Activated naive CD4-positive, alpha-beta T cell treated with anti-CD3 and anti-CD28 coated beads, Interleukin-2, amount 50 U/mL, for 24 hours (primary cell): ENCODE measurements around the gene KARS1.

Experiments used
- H3K27ac Mint-ChIP-seq: one replicate; pipeline ENCODE4 v1.8.0; 2021; ENCODE audit warnings: mild to moderate bottlenecking, mixed read lengths
- H3K27me3 Mint-ChIP-seq: one replicate; pipeline ENCODE4 v1.8.0; 2021; ENCODE audit warnings: mixed read lengths
- H3K36me3 Mint-ChIP-seq: one replicate; pipeline ENCODE4 v1.8.0; 2021; ENCODE audit warnings: mixed read lengths
- H3K4me1 Mint-ChIP-seq: one replicate; pipeline ENCODE4 v1.8.0; 2021; ENCODE audit warnings: mixed read lengths
- H3K4me3 Mint-ChIP-seq: one replicate; pipeline ENCODE4 v1.8.0; 2021; ENCODE audit warnings: mild to moderate bottlenecking, mixed read lengths
- H3K9me3 Mint-ChIP-seq: one replicate; pipeline ENCODE4 v1.8.0; 2021; ENCODE audit warnings: mixed read lengths

KARS1 gene

DNA sequence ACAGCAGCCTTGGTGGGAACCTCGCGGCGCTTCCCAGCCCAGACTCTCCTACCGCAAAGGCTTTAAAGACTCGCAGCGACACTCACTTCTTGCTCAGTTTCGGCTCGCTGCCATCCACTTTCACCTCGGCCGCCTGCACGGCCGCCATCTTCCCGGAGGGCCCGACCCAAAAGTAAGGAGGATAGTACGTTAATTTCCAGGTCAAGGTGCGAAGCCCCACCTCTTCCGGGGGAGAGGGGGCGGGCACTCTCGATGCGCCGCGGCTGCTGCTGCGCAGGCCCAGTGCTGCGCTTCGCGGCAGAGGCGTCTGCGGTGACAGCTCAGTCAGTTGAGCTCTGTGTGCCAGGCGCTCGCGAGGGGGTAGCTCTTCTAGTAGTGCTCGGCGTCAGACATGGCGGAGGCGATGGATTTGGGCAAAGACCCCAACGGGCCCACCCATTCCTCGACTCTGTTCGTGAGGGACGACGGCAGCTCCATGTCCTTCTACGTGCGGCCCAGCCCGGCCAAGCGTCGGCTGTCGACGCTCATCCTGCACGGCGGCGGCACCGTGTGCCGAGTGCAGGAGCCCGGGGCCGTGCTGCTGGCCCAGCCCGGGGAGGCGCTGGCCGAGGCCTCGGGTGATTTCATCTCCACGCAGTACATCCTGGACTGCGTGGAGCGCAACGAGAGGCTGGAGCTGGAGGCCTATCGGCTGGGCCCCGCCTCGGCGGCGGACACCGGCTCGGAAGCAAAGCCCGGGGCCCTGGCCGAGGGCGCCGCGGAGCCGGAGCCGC lies at the start of gene KARS1, which contains the start of gene TERF2IP:
TSS of gene KARS1 (minus strand) at position 174 of the 773 bp plus-strand sequence. CDS start at position 148, 26 bp downstream.
TSS of gene TERF2IP (plus strand) at position 282 of the 773 bp plus-strand sequence. CDS start at position 392, 110 bp downstream.
- Mint-ChIP-seq H3K27me3 (no peaks in the 10 kb centered on the region), H3K27ac (peak within 1 kb of the TSS; percentile 100), H3K4me1 (peaks cover 63% of the 10 kb centered on the region), H3K36me3 (peaks cover 21% of the 10 kb centered on the region), H3K4me3 (peak within 1 kb of the TSS; percentile 99), H3K9me3 (no peaks in the 10 kb centered on the region)

DNA sequence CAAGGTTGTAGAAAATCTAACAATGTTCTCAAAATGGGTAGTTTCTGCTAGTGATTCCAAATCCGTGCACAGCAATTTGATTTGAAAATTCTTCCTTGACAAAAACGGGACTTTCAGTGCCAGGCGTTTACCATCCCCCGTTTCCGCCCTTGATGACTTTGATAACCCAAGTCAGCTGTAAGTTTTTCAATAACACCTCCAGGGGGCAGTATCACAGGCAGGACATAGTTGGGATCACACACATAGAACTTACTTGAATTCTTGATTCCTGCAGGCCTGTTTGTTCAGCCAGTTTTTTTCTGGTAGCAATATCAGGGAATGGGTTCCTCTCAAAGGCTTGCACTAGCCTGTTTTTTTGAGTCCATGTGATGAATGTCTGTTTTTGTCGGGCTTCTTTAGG lies 48.2 kb upstream of the KARS1 start:
- Mint-ChIP-seq H3K4me1 (no peaks in the 10 kb centered on the region), H3K9me3 (no peaks in the 10 kb centered on the region), H3K27me3 (no peaks in the 10 kb centered on the region), H3K4me3 (no peak overlapping the region), H3K27ac (no peak overlapping the region), H3K36me3 (no peaks in the 10 kb centered on the region)

DNA sequence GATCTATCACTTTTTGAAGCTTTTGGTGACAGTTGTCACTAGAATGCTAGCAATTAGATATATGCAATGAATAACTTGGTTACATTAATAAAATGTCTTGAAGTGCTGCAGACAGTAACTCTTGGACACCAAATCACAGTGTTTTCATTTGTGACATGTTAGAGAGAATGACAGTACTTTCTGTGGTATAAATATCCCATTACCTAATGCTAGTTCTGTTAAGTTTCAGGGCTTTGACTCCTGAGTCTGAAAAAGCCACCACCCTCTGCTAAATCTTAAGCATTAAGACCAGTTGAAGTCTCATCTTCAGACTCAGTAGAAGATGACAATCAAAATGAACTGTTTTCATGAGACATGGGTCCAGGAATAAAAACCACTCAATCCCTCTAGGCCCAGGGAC lies 39.9 kb upstream of the KARS1 start:
- no peak overlapping the region for H3K27ac Mint-ChIP-seq
- no peaks in the 10 kb centered on the region for H3K4me1 Mint-ChIP-seq
- no peak overlapping the region for H3K4me3 Mint-ChIP-seq
- peaks cover 2% of the 10 kb centered on the region for H3K36me3 Mint-ChIP-seq
- H3K27me3 Mint-ChIP-seq: no peaks in the 10 kb centered on the region
- H3K9me3 Mint-ChIP-seq: no peaks in the 10 kb centered on the region

DNA sequence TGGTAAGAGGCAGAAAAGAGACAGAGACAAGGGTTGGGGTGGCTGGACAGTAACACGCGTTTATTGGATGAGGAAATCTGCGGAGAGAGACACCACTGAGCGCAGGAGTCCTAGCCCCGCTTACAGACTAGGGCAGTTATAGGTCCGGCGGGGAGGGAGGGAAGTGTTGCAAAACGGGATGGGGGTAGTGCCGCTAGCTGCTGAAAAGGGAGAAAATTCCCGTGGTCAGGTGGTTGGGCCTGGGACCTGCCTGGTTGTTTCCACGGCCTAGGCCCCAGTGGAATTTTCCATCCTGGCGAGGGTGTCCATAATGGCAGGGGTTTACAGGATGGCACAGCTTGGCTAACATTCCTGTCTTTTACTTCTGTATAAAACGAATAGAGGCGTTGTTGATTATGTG lies 34.8 kb upstream of the KARS1 start:
- Mint-ChIP-seq H3K4me3 (no peak overlapping the region), H3K27ac (no peak overlapping the region), H3K4me1 (no peaks in the 10 kb centered on the region), H3K36me3 (no peaks in the 10 kb centered on the region), H3K9me3 (no peaks in the 10 kb centered on the region), H3K27me3 (no peaks in the 10 kb centered on the region)

DNA sequence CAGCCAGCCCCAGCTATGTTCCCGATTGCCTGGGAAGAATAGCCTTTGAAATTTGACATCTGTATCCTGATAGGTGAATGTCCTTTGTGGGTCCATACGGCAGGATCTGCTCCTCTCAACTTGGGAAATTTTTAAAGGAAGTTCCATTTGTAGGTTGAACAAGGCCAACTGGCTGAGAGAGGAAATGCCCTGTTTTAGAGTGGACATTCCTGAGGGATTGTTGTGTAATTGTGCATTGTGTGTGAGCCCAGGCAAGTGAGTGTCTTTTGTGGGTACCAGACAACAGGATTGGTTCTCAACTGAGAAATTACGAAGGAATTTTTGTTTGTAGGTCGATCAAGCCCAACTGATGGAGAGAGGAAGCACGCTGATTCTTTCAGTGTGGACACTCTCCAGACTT lies 31.9 kb upstream of the KARS1 start:
- Mint-ChIP-seq H3K27ac (no peak overlapping the region), H3K4me3 (no peak overlapping the region), H3K4me1 (no peaks in the 10 kb centered on the region), H3K27me3 (no peaks in the 10 kb centered on the region), H3K36me3 (no peaks in the 10 kb centered on the region), H3K9me3 (no peaks in the 10 kb centered on the region)

DNA sequence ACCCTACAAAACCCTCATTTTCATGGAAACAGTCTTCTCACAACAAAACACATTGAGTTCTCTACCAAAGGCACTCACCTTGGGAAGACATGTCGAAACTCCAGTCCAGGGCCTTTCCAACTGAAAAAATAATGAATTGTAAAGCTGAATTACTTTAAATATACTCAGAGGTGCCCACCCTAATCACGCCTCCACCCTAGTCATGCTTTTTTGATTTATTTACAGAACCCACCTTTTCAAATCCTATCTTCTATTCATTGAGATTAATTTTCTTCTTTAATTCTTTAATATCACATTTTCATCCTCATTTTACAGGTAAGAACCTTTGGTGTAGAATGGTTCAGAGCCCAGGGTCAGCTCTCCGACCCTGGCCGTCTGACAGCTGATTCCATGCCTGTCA lies 29.4 kb upstream of the KARS1 start, which contains the start of gene CPHXL2:
TSS of gene CPHXL2 (minus strand) at position 101 of the 400 bp plus-strand sequence. CDS start at position 91, 10 bp downstream.
- H3K36me3 Mint-ChIP-seq: no peaks in the 10 kb centered on the region
- no peaks in the 10 kb centered on the region for H3K9me3 Mint-ChIP-seq
- no peak within 1 kb of the TSS for H3K27ac Mint-ChIP-seq
- H3K4me1 Mint-ChIP-seq: no peaks in the 10 kb centered on the region
- no peak within 1 kb of the TSS for H3K4me3 Mint-ChIP-seq
- H3K27me3 Mint-ChIP-seq: no peaks in the 10 kb centered on the region

DNA sequence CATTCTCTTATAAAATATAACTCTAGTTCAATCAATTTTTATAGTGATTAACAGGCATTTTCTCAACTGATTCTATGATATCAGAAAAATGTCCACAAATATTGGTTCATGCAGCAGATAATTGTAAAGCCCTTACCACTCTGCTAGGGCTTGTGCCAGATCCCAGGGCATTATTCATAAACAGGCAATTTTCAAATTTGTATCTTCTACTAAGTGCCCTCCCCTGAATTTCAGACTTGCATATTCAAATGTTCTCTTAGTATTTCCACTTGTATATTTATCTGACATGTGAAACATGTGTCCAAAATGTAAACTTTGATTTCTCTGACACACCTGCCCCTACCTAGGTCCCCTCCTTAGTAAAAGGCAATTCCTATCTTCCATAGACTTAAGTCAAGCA lies 20.0 kb upstream of the KARS1 start:
- Mint-ChIP-seq H3K9me3 (no peaks in the 10 kb centered on the region), H3K27me3 (no peaks in the 10 kb centered on the region), H3K4me1 (no peaks in the 10 kb centered on the region), H3K36me3 (no peaks in the 10 kb centered on the region), H3K4me3 (no peak overlapping the region), H3K27ac (no peak overlapping the region)

DNA sequence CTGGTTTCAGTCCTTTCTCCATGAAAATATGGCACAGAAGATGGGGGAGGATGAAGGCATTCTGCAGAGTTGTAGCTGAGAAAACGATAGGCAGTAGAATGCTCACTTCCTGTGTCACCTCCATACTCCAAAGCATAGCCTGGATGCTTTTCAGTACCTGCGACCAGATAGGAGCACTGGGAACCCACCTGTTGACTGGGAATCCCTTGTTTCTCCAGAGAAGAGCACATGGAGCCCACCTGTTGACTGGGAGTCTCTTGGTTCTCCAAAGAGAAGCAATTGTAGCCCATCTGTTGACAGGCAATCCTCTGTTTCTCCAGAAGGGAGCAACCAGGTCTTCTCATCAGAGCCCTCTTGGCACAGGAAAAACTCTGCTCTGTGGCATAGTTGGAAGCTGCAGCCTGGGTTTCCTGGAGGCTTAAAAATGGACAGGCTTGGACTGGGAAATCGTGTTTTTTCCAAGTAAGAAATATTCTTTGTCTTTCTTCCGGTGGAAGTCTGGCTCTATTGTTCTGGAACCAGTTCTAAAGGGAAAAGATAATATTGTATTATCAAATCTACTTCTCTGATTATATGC lies 13.3 kb upstream of the KARS1 start:
- no peak overlapping the region for H3K4me3 Mint-ChIP-seq
- no peak overlapping the region for H3K27ac Mint-ChIP-seq
- no peaks in the 10 kb centered on the region for H3K27me3 Mint-ChIP-seq
- peaks cover 20% of the 10 kb centered on the region for H3K4me1 Mint-ChIP-seq
- peaks cover 14% of the 10 kb centered on the region for H3K36me3 Mint-ChIP-seq
- no peaks in the 10 kb centered on the region for H3K9me3 Mint-ChIP-seq

DNA sequence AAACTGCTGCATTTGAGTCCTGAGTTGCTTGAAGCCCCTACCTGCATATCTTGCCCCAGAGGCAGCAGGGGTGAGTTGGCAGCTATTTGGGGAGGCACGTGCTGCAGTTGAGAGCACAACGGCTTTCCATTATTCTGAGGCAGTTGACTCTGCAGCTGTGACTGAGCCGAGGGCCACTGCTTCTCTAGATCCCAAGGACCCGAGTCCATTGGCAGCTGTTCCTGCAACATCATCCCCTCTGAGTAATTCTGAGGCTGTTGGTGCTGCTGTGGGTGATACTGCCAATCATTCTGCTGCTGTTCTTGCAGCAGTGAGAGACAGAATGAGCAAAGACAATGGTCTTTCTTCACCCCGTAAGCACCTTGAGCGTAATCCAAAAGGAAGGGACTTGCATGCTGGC lies 12.9 kb upstream of the KARS1 start:
- H3K9me3 Mint-ChIP-seq: no peaks in the 10 kb centered on the region
- H3K27me3 Mint-ChIP-seq: no peaks in the 10 kb centered on the region
- H3K36me3 Mint-ChIP-seq: peaks cover 14% of the 10 kb centered on the region
- H3K4me1 Mint-ChIP-seq: peaks cover 21% of the 10 kb centered on the region
- H3K4me3 Mint-ChIP-seq: no peak overlapping the region
- no peak overlapping the region for H3K27ac Mint-ChIP-seq

DNA sequence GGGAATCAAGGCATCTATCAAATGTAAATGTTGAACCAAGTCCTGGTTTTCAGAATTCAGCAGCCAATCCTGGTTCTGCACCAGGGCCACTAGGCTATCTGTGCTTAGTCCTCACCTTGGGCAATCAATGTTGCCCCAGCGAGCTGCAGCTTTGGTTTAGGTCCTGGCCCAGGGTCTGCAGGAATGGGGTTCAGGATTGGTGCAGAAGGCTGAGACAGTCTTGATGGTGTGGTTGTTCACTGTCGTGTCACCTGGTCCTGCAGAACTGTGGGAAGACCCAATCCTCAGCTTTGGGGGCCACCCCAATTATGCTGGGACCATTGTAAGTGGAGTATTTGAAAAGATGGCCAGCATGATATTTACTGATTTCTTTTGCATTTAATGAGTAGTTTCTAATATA lies 10.7 kb upstream of the KARS1 start:
- Mint-ChIP-seq H3K9me3 (no peaks in the 10 kb centered on the region), H3K27ac (no peak overlapping the region), H3K4me1 (peaks cover 39% of the 10 kb centered on the region), H3K36me3 (peaks cover 20% of the 10 kb centered on the region), H3K4me3 (no peak overlapping the region), H3K27me3 (no peaks in the 10 kb centered on the region)

DNA sequence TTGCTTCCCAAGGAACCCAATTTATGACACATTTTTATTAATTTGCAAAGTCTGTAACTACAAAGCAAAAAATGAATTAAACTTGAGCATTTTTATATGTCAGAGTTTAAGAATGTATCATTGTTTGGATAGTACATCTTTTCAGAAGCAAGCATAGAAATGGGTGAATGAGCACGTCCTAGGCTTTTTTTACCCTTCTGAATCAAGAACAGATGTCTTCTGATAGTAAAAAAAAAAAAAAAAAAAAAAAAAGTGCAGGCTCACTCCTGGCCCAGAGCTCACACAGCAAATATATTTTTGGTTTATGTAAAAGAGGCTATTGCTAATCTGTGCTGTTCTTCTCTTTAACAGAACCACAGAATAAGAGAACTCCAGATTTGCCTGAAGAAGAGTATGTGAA lies 6.5 kb upstream of the KARS1 start:
- Mint-ChIP-seq H3K27ac (peak overlapping the region; percentile 89), H3K36me3 (peaks cover 28% of the 10 kb centered on the region)

DNA sequence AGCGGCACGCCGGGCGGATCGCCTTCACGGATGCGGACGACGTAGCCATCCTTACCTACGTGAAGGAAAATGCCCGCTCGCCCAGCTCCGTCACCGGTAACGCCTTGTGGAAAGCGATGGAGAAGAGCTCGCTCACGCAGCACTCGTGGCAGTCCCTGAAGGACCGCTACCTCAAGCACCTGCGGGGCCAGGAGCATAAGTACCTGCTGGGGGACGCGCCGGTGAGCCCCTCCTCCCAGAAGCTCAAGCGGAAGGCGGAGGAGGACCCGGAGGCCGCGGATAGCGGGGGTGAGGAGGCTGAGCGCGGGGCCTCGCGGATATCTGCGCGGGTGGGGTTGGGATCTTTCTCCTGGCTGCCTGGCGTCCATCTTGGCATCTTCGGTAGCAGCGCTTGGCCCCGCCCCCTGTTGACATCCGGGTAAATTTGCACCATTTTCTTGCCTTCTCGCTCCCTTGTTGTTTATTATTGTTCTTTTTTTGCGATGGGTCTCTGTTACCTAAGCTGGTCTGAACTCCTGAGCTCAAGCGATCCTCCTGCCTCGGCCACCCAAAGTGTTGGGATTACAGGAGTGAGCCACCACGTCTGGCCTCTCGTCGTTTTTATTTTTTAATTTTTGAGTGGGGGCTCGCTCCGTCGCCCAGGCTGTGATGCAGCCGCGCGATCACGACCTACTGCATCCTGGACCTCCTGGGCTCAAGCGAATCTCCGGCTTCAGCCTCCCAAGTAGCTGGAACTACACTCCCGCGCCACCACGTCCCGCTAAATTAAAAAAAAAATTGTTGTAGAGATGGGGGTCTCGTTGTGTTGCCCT lies 1.0 kb upstream of the KARS1 start:
- H3K36me3 Mint-ChIP-seq: peaks cover 20% of the 10 kb centered on the region

More for the DNA sequence above, 6.5 kb upstream of the KARS1 start:
- Mint-ChIP-seq H3K4me1 (peaks cover 71% of the 10 kb centered on the region), H3K9me3 (no peaks in the 10 kb centered on the region), H3K4me3 (no peak overlapping the region), H3K27me3 (no peaks in the 10 kb centered on the region)

DNA sequence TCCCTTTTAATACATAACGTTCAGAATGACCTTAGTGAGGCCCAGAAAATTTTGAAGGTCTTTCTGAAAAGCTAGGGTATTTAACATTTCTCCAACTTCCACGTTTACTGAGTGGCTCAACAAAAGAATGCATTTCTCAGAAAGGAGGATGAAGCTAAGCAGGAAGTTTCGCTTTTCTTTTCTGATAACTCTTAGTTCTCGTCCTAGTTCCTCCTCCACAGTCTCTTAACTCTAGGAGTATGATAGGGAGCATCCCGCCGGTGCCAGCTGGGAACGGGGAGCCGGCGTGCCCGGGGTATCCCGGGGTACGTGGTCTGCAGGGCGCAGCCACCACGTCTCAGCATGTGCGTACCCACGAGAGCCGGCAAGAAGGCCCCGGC lies 363 bp downstream of the KARS1 start:
- Mint-ChIP-seq H3K27ac (peak overlapping the region; percentile 100), H3K4me3 (peak overlapping the region; percentile 99), H3K36me3 (peaks cover 21% of the 10 kb centered on the region), H3K4me1 (peaks cover 62% of the 10 kb centered on the region), H3K9me3 (no peaks in the 10 kb centered on the region), H3K27me3 (no peaks in the 10 kb centered on the region)

More for the DNA sequence above, 1.0 kb upstream of the KARS1 start:
- peaks cover 65% of the 10 kb centered on the region for H3K4me1 Mint-ChIP-seq
- peak overlapping the region; percentile 97 for H3K4me3 Mint-ChIP-seq
- H3K27ac Mint-ChIP-seq: peak overlapping the region; percentile 93
- H3K9me3 Mint-ChIP-seq: no peaks in the 10 kb centered on the region
- H3K27me3 Mint-ChIP-seq: no peaks in the 10 kb centered on the region

DNA sequence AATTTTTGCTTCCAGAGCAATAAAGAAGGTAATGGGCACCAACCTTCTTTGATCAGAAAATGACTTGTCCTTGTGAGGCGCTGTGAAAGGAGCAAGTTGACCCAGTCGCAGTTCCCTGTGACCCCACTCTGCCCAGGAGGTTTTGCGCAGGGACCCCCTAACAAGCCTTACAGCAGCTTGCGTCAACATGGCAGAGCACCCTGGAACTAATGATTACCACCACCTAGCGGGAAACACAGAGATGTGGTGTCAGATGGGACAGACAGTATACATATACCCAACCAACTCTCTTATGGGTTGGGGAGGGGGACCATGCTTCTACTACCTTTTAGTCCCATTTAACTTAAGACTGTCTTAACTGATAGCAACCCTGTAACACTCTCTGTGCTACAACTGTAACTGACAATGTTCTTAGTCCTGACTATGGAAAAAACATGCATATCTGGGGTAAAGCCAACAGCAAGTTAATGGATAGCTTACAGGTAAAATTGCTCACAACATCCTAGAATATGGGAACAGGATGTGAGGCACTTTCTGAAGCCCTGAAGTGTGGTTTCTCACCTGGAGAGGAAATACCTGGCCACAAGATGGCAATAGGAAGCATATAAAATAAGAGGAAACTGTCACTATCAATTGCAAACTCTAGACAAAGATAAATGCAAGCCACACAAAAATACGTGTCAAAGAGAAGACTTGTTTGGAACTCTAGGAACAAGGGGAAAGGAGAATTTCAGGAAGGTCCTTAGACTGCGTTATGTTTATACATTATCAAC lies 3.0 kb downstream of the KARS1 start:
- H3K4me3 Mint-ChIP-seq: peak overlapping the region; percentile 99
- H3K36me3 Mint-ChIP-seq: peaks cover 23% of the 10 kb centered on the region

DNA sequence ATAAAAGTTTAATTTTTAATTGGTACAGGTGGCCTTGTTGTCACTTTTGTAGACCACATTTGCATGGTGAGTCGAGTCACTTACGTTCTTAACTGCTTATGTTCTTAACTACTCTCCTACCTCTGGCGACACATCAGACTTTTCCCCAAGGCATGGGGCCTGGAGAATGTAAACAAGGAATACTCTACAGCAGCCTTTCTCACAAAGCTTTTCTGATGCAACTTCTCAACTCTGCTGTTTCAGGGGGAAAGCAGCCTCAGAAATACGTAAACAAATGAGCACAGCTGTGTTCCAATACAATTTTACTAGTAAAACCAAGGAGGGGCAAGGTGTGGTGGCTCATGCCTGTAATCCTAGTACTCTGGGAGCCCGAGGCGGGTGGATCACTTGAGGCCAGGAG lies 6.9 kb downstream of the KARS1 start:
- peaks cover 27% of the 10 kb centered on the region for H3K36me3 Mint-ChIP-seq
- peaks cover 51% of the 10 kb centered on the region for H3K4me1 Mint-ChIP-seq
- no peaks in the 10 kb centered on the region for H3K9me3 Mint-ChIP-seq
- no peak overlapping the region for H3K4me3 Mint-ChIP-seq
- no peaks in the 10 kb centered on the region for H3K27me3 Mint-ChIP-seq
- H3K27ac Mint-ChIP-seq: no peak overlapping the region

More for the DNA sequence above, 3.0 kb downstream of the KARS1 start:
- Mint-ChIP-seq H3K4me1 (peaks cover 44% of the 10 kb centered on the region), H3K27me3 (no peaks in the 10 kb centered on the region), H3K27ac (peak overlapping the region; percentile 67), H3K9me3 (no peaks in the 10 kb centered on the region)
